Mesenchymal stem cell (in vitro differentiated cells and primary cell): Measurements from ENCODE around the gene HAPLN3.
A peak's percentile ranks its signal among the peaks of the same experiment; 100 is the strongest.

Source experiments
- DNase-seq: peaks from one replicate; pipeline ENCODE4 v3.0.0-alpha.2; 2013
- H2AFZ ChIP-seq: one replicate; pipeline ENCODE4 v1.6.1; 2013; ENCODE audit warnings: low read depth, mild to moderate bottlenecking, control low read depth, inconsistent platforms, low read length, moderate library complexity
- H2AK5ac ChIP-seq: 2 replicates; pipeline ENCODE4 v1.6.1; 2013; ENCODE audit warnings: low read length, moderate library complexity, mild to moderate bottlenecking, inconsistent platforms; ENCODE audit not compliant: severe bottlenecking
- H2BK120ac ChIP-seq: one replicate; pipeline ENCODE4 v1.6.1; 2013; ENCODE audit warnings: low read depth, mild to moderate bottlenecking, inconsistent platforms, low read length, moderate library complexity
- H2BK12ac ChIP-seq, 2 experiments: one replicate each; pipeline ENCODE4 v1.6.1; 2013; ENCODE audit warnings: inconsistent platforms in 2 of 2, low read length in 2 of 2, mild to moderate bottlenecking in 2 of 2, moderate library complexity in 2 of 2, control low read depth in 1 of 2
- H2BK15ac ChIP-seq: one replicate; pipeline ENCODE4 v1.6.1; 2013; ENCODE audit warnings: mild to moderate bottlenecking, low read depth, inconsistent platforms; ENCODE audit not compliant: poor library complexity, severe bottlenecking
- H2BK5ac ChIP-seq: 2 replicates; pipeline ENCODE4 v1.6.1; 2013; ENCODE audit warnings: low read depth, mild to moderate bottlenecking, low read length, control low read depth, inconsistent platforms; ENCODE audit not compliant: poor library complexity, severe bottlenecking
- H3K14ac ChIP-seq, 2 experiments: one replicate each; pipeline ENCODE4 v1.6.1; 2013; ENCODE audit warnings: inconsistent platforms in 2 of 2, low read length in 2 of 2, control low read depth in 1 of 2, mild to moderate bottlenecking in 1 of 2, moderate library complexity in 1 of 2
- H3K18ac ChIP-seq, 2 experiments: one replicate each; pipeline ENCODE4 v1.6.1; 2013; ENCODE audit warnings: inconsistent platforms in 2 of 2, low read length in 2 of 2, control low read depth in 1 of 2, low read depth in 1 of 2, mild to moderate bottlenecking in 1 of 2
- H3K23ac ChIP-seq, 2 experiments: one replicate each; pipeline ENCODE4 v1.6.1; 2013; ENCODE audit warnings: inconsistent platforms in 2 of 2, low read length in 2 of 2, mild to moderate bottlenecking in 2 of 2, moderate library complexity in 2 of 2, control low read depth in 1 of 2
- H3K27ac ChIP-seq: 2 replicates; pipeline ENCODE4 v1.5.1; 2013; ENCODE audit warnings: mild to moderate bottlenecking, moderate library complexity, low read length, control low read depth, inconsistent platforms; ENCODE audit not compliant: poor library complexity, severe bottlenecking
- H3K27me3 ChIP-seq, 2 experiments: 2 replicates each; pipeline versions ENCODE4 v1.6.1 to v1.7.0; 2013; ENCODE audit warnings: low read length in 2 of 2, mild to moderate bottlenecking in 2 of 2, moderate library complexity in 2 of 2, control low read depth in 1 of 2, inconsistent platforms in 1 of 2; ENCODE audit not compliant: control insufficient read depth in 1 of 2, insufficient read depth in 1 of 2
- H3K36me3 ChIP-seq, 2 experiments: 2 replicates each; pipeline versions ENCODE4 v1.6.1 to v1.7.0; 2013; ENCODE audit warnings: low read length in 2 of 2, control low read depth in 1 of 2, inconsistent platforms in 1 of 2, low read depth in 1 of 2, mild to moderate bottlenecking in 1 of 2; ENCODE audit not compliant: insufficient read depth in 2 of 2, control insufficient read depth in 1 of 2
- H3K4ac ChIP-seq, 2 experiments: one replicate each; pipeline ENCODE4 v1.6.1; 2013; ENCODE audit warnings: inconsistent platforms in 2 of 2, low read length in 2 of 2, mild to moderate bottlenecking in 2 of 2, moderate library complexity in 2 of 2, control low read depth in 1 of 2, low read depth in 1 of 2
- H3K4me1 ChIP-seq: 2 replicates; pipeline ENCODE4 v1.6.1; 2013; ENCODE audit warnings: low read depth, low read length, control low read depth; ENCODE audit not compliant: control insufficient read depth, insufficient read depth
- H3K4me2 ChIP-seq: 2 replicates; pipeline ENCODE4 v1.6.1; 2013; ENCODE audit warnings: low read length, mild to moderate bottlenecking, inconsistent platforms; ENCODE audit not compliant: poor library complexity, severe bottlenecking
- H3K4me3 ChIP-seq, 2 experiments: 2 replicates each; pipeline versions ENCODE4 v1.5.1 to v1.7.0; 2013; ENCODE audit warnings: low read length in 2 of 2, mild to moderate bottlenecking in 2 of 2, control low read depth in 1 of 2, low read depth in 1 of 2; ENCODE audit not compliant: insufficient read depth in 1 of 2
- H3K79me1 ChIP-seq: replicated peaks from 2 replicates; pipeline ENCODE4 v1.6.1; 2013; ENCODE audit warnings: mild to moderate bottlenecking, control low read depth, low read length, inconsistent platforms; ENCODE audit not compliant: poor library complexity, severe bottlenecking
- H3K9ac ChIP-seq: 2 replicates; pipeline ENCODE4 v1.7.0; 2013; ENCODE audit warnings: mild to moderate bottlenecking, low read length, moderate library complexity
- H3K9me3 ChIP-seq: 2 replicates; pipeline ENCODE4 v1.7.0; 2013; ENCODE audit warnings: mild to moderate bottlenecking, low read length; ENCODE audit not compliant: control insufficient read depth
- H4K8ac ChIP-seq: one replicate; pipeline ENCODE4 v1.6.1; 2013; ENCODE audit warnings: inconsistent platforms, mild to moderate bottlenecking, low read length, moderate library complexity
- H4K91ac ChIP-seq: one replicate; pipeline ENCODE4 v1.6.1; 2013; ENCODE audit warnings: mild to moderate bottlenecking, low read length, inconsistent platforms
- WGBS: methylation state at CpG from one replicate; pipeline ENCODE4 v1.1.7; 2013; ENCODE audit warnings: mixed read lengths; 5-methylcytosine and 5-hydroxymethylcytosine counted together

Gene HAPLN3

GRCh38 chr15:88852476-88852875 is 42.9 kb downstream of the HAPLN3 start:
- H3K14ac ChIP-seq, result no peak overlapping the region
- no peak overlapping the region for H2BK12ac ChIP-seq
- no peak for DNase-seq
- no peak overlapping the region for H2AFZ ChIP-seq
- no peak overlapping the region for H3K27ac ChIP-seq
- peaks cover 15 to 55% of the 10 kb centered on the region in 2 experiments for H3K27me3 ChIP-seq
- peaks cover 7% of the 10 kb centered on the region for H3K9me3 ChIP-seq
- H2BK5ac ChIP-seq, result no peak overlapping the region
- H2AK5ac ChIP-seq, result no peak overlapping the region
- no peak overlapping the region for H3K9ac ChIP-seq
- no peak overlapping the region for H3K23ac ChIP-seq
- no peaks in the 10 kb centered on the region for H3K36me3 ChIP-seq
- no peak overlapping the region for H3K18ac ChIP-seq
- no peak overlapping the region for H4K91ac ChIP-seq
- H3K4me2 ChIP-seq, result no peak overlapping the region
- no peak overlapping the region for H2BK120ac ChIP-seq
- no peak overlapping the region for H4K8ac ChIP-seq
- H3K4me1 ChIP-seq, result no peaks in the 10 kb centered on the region
- no peak overlapping the region for H3K4ac ChIP-seq
- no peaks in the 10 kb centered on the region for H3K79me1 ChIP-seq
- no peak overlapping the region for H3K4me3 ChIP-seq
- H2BK15ac ChIP-seq, result no peak overlapping the region

GRCh38 chr15:88849376-88850072 is 45.8 kb downstream of the HAPLN3 start:
- no peaks in the 10 kb centered on the region for H3K79me1 ChIP-seq
- 78% methylated on average over 22 of the region's 22 CpGs for WGBS
- no peak overlapping the region for H4K91ac ChIP-seq

DNA sequence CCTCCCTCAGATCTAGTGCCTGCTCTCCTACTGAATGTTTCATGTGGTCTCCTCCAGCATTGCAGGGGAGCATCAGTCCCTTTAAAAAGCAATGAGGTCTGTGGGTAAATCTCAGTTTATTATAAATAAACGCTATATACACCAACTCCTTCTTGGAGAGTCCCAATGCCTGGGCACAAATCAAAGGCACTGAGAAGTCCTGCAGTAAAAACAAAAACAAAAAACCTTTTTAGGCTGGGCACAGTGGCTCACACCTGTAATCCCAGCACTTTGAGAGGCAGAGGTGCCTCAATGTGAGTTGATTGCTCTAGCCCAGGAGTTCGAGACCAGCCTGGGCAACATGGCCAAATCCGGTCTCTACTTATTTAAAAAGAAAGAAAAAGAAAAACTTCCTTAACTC is 47.1 kb downstream of the HAPLN3 start:
- H3K14ac ChIP-seq, result no peak overlapping the region
- H3K36me3 ChIP-seq, result no peaks in the 10 kb centered on the region
- no peak overlapping the region for H3K18ac ChIP-seq
- no peak overlapping the region for H3K4ac ChIP-seq
- H2BK15ac ChIP-seq, result no peak overlapping the region
- H3K4me3 ChIP-seq, result no peak overlapping the region
- H3K27me3 ChIP-seq, result peaks cover 15 to 53% of the 10 kb centered on the region in 2 experiments
- H2BK12ac ChIP-seq, result no peak overlapping the region
- H3K27ac ChIP-seq, result no peak overlapping the region
- H4K91ac ChIP-seq, result no peak overlapping the region
- H2BK5ac ChIP-seq, result no peak overlapping the region
- H4K8ac ChIP-seq, result no peak overlapping the region
- no peaks in the 10 kb centered on the region for H3K4me1 ChIP-seq
- H3K23ac ChIP-seq, result no peak overlapping the region
- no peak overlapping the region for H2AFZ ChIP-seq
- no peak overlapping the region for H2AK5ac ChIP-seq
- H3K9ac ChIP-seq, result no peak overlapping the region
- no peak overlapping the region for H3K4me2 ChIP-seq
- no peak overlapping the region for H2BK120ac ChIP-seq
- no peaks in the 10 kb centered on the region for H3K79me1 ChIP-seq
- WGBS, result 89% methylated on average over 3 of the region's 3 CpGs
- H3K9me3 ChIP-seq, result no peaks in the 10 kb centered on the region
- no peak for DNase-seq

More at GRCh38 chr15:88849376-88850072, 45.8 kb downstream of the HAPLN3 start:
- H3K27ac ChIP-seq, result no peak overlapping the region
- no peak overlapping the region for H2BK15ac ChIP-seq
- no peak overlapping the region for H2BK12ac ChIP-seq
- H3K14ac ChIP-seq, result no peak overlapping the region
- no peak overlapping the region for H3K18ac ChIP-seq
- peaks cover 2% of the 10 kb centered on the region for H3K9me3 ChIP-seq
- no peak overlapping the region for H2AK5ac ChIP-seq
- H2BK120ac ChIP-seq, result no peak overlapping the region
- no peak overlapping the region for H3K23ac ChIP-seq
- no peaks in the 10 kb centered on the region for H3K36me3 ChIP-seq
- no peak overlapping the region for H3K4me2 ChIP-seq
- H3K4me1 ChIP-seq, result no peaks in the 10 kb centered on the region
- peak overlapping the region in 1 of 2 experiments; percentile 12 for H3K4me3 ChIP-seq
- no peak overlapping the region for H3K9ac ChIP-seq
- no peak overlapping the region for H3K4ac ChIP-seq
- H4K8ac ChIP-seq, result no peak overlapping the region
- H2AFZ ChIP-seq, result no peak overlapping the region
- peaks cover 15 to 53% of the 10 kb centered on the region in 2 experiments for H3K27me3 ChIP-seq
- no peak overlapping the region for H2BK5ac ChIP-seq
- DNase-seq, result peak; percentile 2

DNA sequence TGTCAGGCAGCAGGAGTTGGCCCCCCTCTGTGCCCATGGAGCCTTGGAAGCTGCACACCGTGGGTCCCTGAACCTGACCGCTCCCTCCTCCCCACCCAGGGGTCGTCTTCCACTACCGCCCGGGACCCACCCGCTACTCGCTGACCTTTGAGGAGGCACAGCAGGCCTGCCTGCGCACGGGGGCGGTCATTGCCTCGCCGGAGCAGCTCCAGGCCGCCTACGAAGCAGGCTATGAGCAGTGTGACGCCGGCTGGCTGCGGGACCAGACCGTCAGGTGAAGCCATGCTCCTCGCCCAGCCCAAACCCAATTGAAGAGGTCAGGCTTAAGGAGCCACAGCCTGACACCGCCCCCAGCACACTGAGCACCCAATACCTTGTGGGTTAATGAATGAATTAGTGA is 48.2 kb downstream of the HAPLN3 start:
- no peak overlapping the region for H4K91ac ChIP-seq
- H3K27me3 ChIP-seq, result peaks cover 8 to 50% of the 10 kb centered on the region in 2 experiments
- no peaks in the 10 kb centered on the region for H3K79me1 ChIP-seq
- no peak overlapping the region for H3K14ac ChIP-seq
- H3K9ac ChIP-seq, result no peak overlapping the region
- H2AK5ac ChIP-seq, result no peak overlapping the region
- H3K4me1 ChIP-seq, result no peaks in the 10 kb centered on the region
- no peak overlapping the region for H2BK12ac ChIP-seq
- no peak overlapping the region for H2BK120ac ChIP-seq
- no peak overlapping the region for H2BK15ac ChIP-seq
- WGBS, result 76% methylated on average over 20 of the region's 20 CpGs
- no peak overlapping the region for H4K8ac ChIP-seq
- H3K36me3 ChIP-seq, result no peaks in the 10 kb centered on the region
- no peak overlapping the region for H2AFZ ChIP-seq
- H3K4me3 ChIP-seq, result no peak overlapping the region
- no peak overlapping the region for H3K18ac ChIP-seq
- no peak overlapping the region for H2BK5ac ChIP-seq
- no peak for DNase-seq
- no peak overlapping the region for H3K23ac ChIP-seq
- no peak overlapping the region for H3K4me2 ChIP-seq
- H3K27ac ChIP-seq, result no peak overlapping the region
- no peak overlapping the region for H3K4ac ChIP-seq
- H3K9me3 ChIP-seq, result no peaks in the 10 kb centered on the region
